Panc1 (cell line): ENCODE measurements around the gene RASAL1.

ENCODE experiments used
- POLR2AphosphoS5 ChIP-seq: IDR thresholded peaks from 2 replicates; pipeline ENCODE4 v1.6.1; 2012; ENCODE audit warnings: mild to moderate bottlenecking, low read depth, low read length, moderate library complexity
- REST ChIP-seq, 2 experiments: IDR thresholded peaks; 2 replicates each; pipeline ENCODE4 v1.6.1; 2011 to 2012; ENCODE audit warnings: low read depth in 2 of 2, control low read depth in 1 of 2, low read length in 1 of 2, mild to moderate bottlenecking in 1 of 2, moderate library complexity in 1 of 2; ENCODE audit not compliant: insufficient read depth in 1 of 2
- SIN3A ChIP-seq: IDR thresholded peaks from 2 replicates; pipeline ENCODE4 v1.6.1; 2012; ENCODE audit warnings: low read depth, mild to moderate bottlenecking, low read length, moderate library complexity, borderline replicate concordance; ENCODE audit not compliant: insufficient read depth
- TF ChIP-seq, protein P1 (sequence below): fragments of 450-650 bp; IDR thresholded peaks from 2 replicates; pipeline ENCODE4 v1.5.1; 2017; ENCODE audit warnings: mild to moderate bottlenecking

DNA sequence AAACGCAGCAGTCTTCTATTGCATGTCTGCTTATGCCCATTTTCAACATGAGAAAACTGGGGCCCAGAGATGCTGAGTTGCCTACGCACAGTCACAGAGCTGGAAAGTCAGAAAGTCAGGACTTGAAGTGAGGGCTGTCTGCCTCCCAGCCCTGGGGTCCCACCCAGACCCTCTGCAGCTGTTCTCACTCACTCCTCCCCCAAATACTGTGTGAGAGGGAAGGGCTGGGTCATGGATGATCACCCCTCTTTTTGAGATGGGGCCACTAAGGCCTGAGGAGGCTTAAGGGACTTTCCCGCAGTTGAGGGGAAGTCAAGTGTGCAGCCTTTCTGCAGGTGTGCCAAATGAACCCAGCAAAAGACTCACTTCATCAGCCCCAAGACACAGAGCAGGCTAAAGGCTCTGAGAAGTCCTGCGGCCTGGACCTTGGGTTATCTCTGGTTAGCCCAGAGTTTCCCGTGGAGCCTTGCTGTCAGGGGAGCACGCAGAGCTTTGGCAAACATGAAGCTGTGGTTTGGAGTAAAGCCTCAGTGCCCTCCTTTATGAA, 60.4 kb downstream of the RASAL1 start:
- TF ChIP-seq, protein P1, sequence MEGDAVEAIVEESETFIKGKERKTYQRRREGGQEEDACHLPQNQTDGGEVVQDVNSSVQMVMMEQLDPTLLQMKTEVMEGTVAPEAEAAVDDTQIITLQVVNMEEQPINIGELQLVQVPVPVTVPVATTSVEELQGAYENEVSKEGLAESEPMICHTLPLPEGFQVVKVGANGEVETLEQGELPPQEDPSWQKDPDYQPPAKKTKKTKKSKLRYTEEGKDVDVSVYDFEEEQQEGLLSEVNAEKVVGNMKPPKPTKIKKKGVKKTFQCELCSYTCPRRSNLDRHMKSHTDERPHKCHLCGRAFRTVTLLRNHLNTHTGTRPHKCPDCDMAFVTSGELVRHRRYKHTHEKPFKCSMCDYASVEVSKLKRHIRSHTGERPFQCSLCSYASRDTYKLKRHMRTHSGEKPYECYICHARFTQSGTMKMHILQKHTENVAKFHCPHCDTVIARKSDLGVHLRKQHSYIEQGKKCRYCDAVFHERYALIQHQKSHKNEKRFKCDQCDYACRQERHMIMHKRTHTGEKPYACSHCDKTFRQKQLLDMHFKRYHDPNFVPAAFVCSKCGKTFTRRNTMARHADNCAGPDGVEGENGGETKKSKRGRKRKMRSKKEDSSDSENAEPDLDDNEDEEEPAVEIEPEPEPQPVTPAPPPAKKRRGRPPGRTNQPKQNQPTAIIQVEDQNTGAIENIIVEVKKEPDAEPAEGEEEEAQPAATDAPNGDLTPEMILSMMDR, result no peak
- TF ChIP-seq POLR2AphosphoS5 (no peak), REST (IDR thresholded peaks at IDR 0.05; ENCODE audit: insufficient read depth in 1 of 2, low read depth in 2 of 2, low read length in 1 of 2) (no peak), SIN3A (no peak)
